Measurements from ENCODE around the gene MRPL30. TPM values are rescaled to one million over a fixed set of nuclear protein-coding genes. Genes with fewer than 3 reads are reported as not detected.

MRPL30 gene
- total and polyA plus RNA-seq, 2 of the 8 experiments (the other 6 are each of a cell fraction or from before 2014, with no cell fraction given): 22.3 to 46.2 TPM

- TF ChIP-seq ATF3 (IDR thresholded peaks at IDR 0.05; ENCODE audit: insufficient read depth, low read depth, low read length) (no peak), BRCA1 (IDR thresholded peaks at IDR 0.05; ENCODE audit: low read depth, low read length) (no peak), SIN3A (conservative IDR thresholded peaks at IDR 0.05 in 1 of 2, IDR thresholded peaks at IDR 0.05 in 1 of 2; ENCODE audit: low read depth in 1 of 2, low read length in 2 of 2) (0 out of 4 replicates have a peak, but pooled peaks of 1 of the 2 experiments have one; percentile 24), KDM5A (IDR thresholded peaks at IDR 0.05; ENCODE audit: low read length) (no peak), RBBP5 (IDR thresholded peaks at IDR 0.05; ENCODE audit: borderline replicate concordance, low read depth, low read length) (0 out of 2 replicates have a peak, but pooled peaks have one; percentile 81), TAF1 (IDR thresholded peaks at IDR 0.05; ENCODE audit: low read depth, low read length) (no peak), PHF8 (conservative IDR thresholded peaks at IDR 0.05; ENCODE audit: low read depth, low read length) (no peak), RXRA (IDR thresholded peaks at IDR 0.05; ENCODE audit: insufficient read depth, low read depth, low read length) (no peak), SAP30 (IDR thresholded peaks at IDR 0.05; ENCODE audit: insufficient read depth, insufficient replicate concordance, low read length) (no peak), SIRT6 (IDR thresholded peaks at IDR 0.05; ENCODE audit: low read length) (no peak), TBP (IDR thresholded peaks at IDR 0.05; ENCODE audit: low read depth, low read length) (no peak), KDM4A (IDR thresholded peaks at IDR 0.05; ENCODE audit: low read depth, low read length, severe bottlenecking) (peak; percentile 19), CTBP2 (IDR thresholded peaks at IDR 0.05; ENCODE audit: borderline replicate concordance, insufficient read depth, insufficient read length, low read length) (no peak), KDM1A (IDR thresholded peaks at IDR 0.05; ENCODE audit: borderline replicate concordance, low read length) (no peak), CHD1 (IDR thresholded peaks at IDR 0.05; ENCODE audit: low read depth, low read length) (no peak)
Measured at GRCh38 chr2:99140860-99141109, 40.2 kb upstream of the MRPL30 start (continued).
